Measurements from ENCODE around the gene LAIR2.

LAIR2 gene

GRCh38 chr19:54458648-54459281, 43.9 kb upstream of the LAIR2 start:
- Histone ChIP-seq H3K79me1 (ENCODE audit: low read depth, low read length) (peaks cover 18% of the 10 kb centered on the region), H3K23ac (ENCODE audit: low read depth, low read length, poor library complexity) (no peak overlapping the region), H2BK5ac (ENCODE audit: low read length) (no peak overlapping the region), H3K27me3 (ENCODE audit: control insufficient read depth in 3 of 3, insufficient read depth in 3 of 3, low read depth in 1 of 3, low read length in 3 of 3) (no peaks in the 10 kb centered on the region), H3K18ac (ENCODE audit: low read length) (no peak overlapping the region), H3K14ac (ENCODE audit: low read length) (no peak overlapping the region), H2BK120ac (ENCODE audit: low read depth, low read length) (no peak overlapping the region), H2BK15ac (ENCODE audit: low read length) (no peak overlapping the region), H3K27ac (replicated peaks; ENCODE audit: low read length) (no peak overlapping the region), H3K4ac (ENCODE audit: low read length) (no peak overlapping the region), H3K4me3 (ENCODE audit: low read length in 2 of 2) (no peak overlapping the region), H3K9ac (ENCODE audit: low read depth, low read length, poor library complexity) (no peak overlapping the region), H2BK12ac (ENCODE audit: low read length) (no peak overlapping the region), H4K8ac (ENCODE audit: low read depth, low read length) (no peak overlapping the region), H3K36me3 (replicated peaks in 1 of 2; ENCODE audit: control insufficient read depth in 2 of 2, insufficient read depth in 2 of 2, low read length in 2 of 2) (peaks cover 69 to 83% of the 10 kb centered on the region in 2 donors), H4K91ac (ENCODE audit: low read depth, low read length, poor library complexity) (no peak overlapping the region), H3K4me1 (ENCODE audit: control insufficient read depth in 2 of 2, insufficient read depth in 1 of 2, low read depth in 1 of 2, low read length in 2 of 2) (no peaks in the 10 kb centered on the region), H3K9me3 (replicated peaks in 1 of 2; ENCODE audit: control insufficient read depth in 2 of 2, insufficient read depth in 1 of 2, low read depth in 1 of 2, low read length in 2 of 2) (no peaks in the 10 kb centered on the region), H3K4me2 (ENCODE audit: insufficient read depth, low read length, poor library complexity, severe bottlenecking) (no peak overlapping the region), H2AK5ac (ENCODE audit: low read depth, low read length) (no peak overlapping the region), H2AFZ (ENCODE audit: low read length) (no peak overlapping the region)
- no peak for DNase-seq (ENCODE audit: low spot score)
- no CpG with 5 or more reads among the region's 11 CpGs for WGBS, 2 donors (ENCODE audit: extremely low coverage in 2 of 2, insufficient read length in 2 of 2, insufficient replicate concordance in 1 of 2)

GRCh38 chr19:54459282-54460229, 43.1 kb upstream of the LAIR2 start:
- Histone ChIP-seq H3K79me1 (ENCODE audit: low read depth, low read length) (peaks cover 15% of the 10 kb centered on the region), H2AFZ (ENCODE audit: low read length) (no peak overlapping the region), H4K8ac (ENCODE audit: low read depth, low read length) (no peak overlapping the region), H3K9ac (ENCODE audit: low read depth, low read length, poor library complexity) (no peak overlapping the region), H3K36me3 (replicated peaks in 1 of 2; ENCODE audit: control insufficient read depth in 2 of 2, insufficient read depth in 2 of 2, low read length in 2 of 2) (peaks cover 62 to 76% of the 10 kb centered on the region in 2 donors), H3K9me3 (replicated peaks in 1 of 2; ENCODE audit: control insufficient read depth in 2 of 2, insufficient read depth in 1 of 2, low read depth in 1 of 2, low read length in 2 of 2) (no peaks in the 10 kb centered on the region), H2BK15ac (ENCODE audit: low read length) (no peak overlapping the region), H3K4ac (ENCODE audit: low read length) (no peak overlapping the region), H2BK120ac (ENCODE audit: low read depth, low read length) (no peak overlapping the region), H2BK5ac (ENCODE audit: low read length) (peak overlapping the region; percentile 39), H2BK12ac (ENCODE audit: low read length) (no peak overlapping the region), H3K4me3 (ENCODE audit: low read length in 2 of 2) (no peak overlapping the region), H3K14ac (ENCODE audit: low read length) (no peak overlapping the region), H3K4me2 (ENCODE audit: insufficient read depth, low read length, poor library complexity, severe bottlenecking) (no peak overlapping the region), H3K23ac (ENCODE audit: low read depth, low read length, poor library complexity) (no peak overlapping the region), H3K18ac (ENCODE audit: low read length) (no peak overlapping the region), H3K27me3 (ENCODE audit: control insufficient read depth in 3 of 3, insufficient read depth in 3 of 3, low read depth in 1 of 3, low read length in 3 of 3) (no peaks in the 10 kb centered on the region), H4K91ac (ENCODE audit: low read depth, low read length, poor library complexity) (no peak overlapping the region), H2AK5ac (ENCODE audit: low read depth, low read length) (no peak overlapping the region), H3K27ac (replicated peaks; ENCODE audit: low read length) (no peak overlapping the region), H3K4me1 (ENCODE audit: control insufficient read depth in 2 of 2, insufficient read depth in 1 of 2, low read depth in 1 of 2, low read length in 2 of 2) (peaks cover 2 to 3% of the 10 kb centered on the region in 2 donors)
- no CpG with 5 or more reads among the region's 16 CpGs for WGBS, 2 donors (ENCODE audit: extremely low coverage in 2 of 2, insufficient read length in 2 of 2, insufficient replicate concordance in 1 of 2)
- DNase-seq (ENCODE audit: low spot score), result no peak

- Histone ChIP-seq H3K23ac (ENCODE audit: low read depth, low read length, poor library complexity) (no peak overlapping the region), H2AFZ (ENCODE audit: low read length) (no peak overlapping the region), H2BK12ac (ENCODE audit: low read length) (no peak overlapping the region), H3K4me1 (ENCODE audit: control insufficient read depth in 2 of 2, insufficient read depth in 1 of 2, low read depth in 1 of 2, low read length in 2 of 2) (peaks cover 2 to 3% of the 10 kb centered on the region in 2 donors), H3K9me3 (replicated peaks in 1 of 2; ENCODE audit: control insufficient read depth in 2 of 2, insufficient read depth in 1 of 2, low read depth in 1 of 2, low read length in 2 of 2) (no peaks in the 10 kb centered on the region), H3K9ac (ENCODE audit: low read depth, low read length, poor library complexity) (no peak overlapping the region), H3K36me3 (replicated peaks in 1 of 2; ENCODE audit: control insufficient read depth in 2 of 2, insufficient read depth in 2 of 2, low read length in 2 of 2) (peaks cover 53 to 67% of the 10 kb centered on the region in 2 donors), H4K91ac (ENCODE audit: low read depth, low read length, poor library complexity) (no peak overlapping the region), H3K14ac (ENCODE audit: low read length) (no peak overlapping the region), H2BK15ac (ENCODE audit: low read length) (no peak overlapping the region), H2BK5ac (ENCODE audit: low read length) (no peak overlapping the region), H3K4me2 (ENCODE audit: insufficient read depth, low read length, poor library complexity, severe bottlenecking) (no peak overlapping the region), H3K27ac (replicated peaks; ENCODE audit: low read length) (no peak overlapping the region), H3K79me1 (ENCODE audit: low read depth, low read length) (peaks cover 10% of the 10 kb centered on the region), H3K27me3 (ENCODE audit: control insufficient read depth in 3 of 3, insufficient read depth in 3 of 3, low read depth in 1 of 3, low read length in 3 of 3) (peaks cover 0 to 4% (median 0%) of the 10 kb centered on the region in 3 experiments), H4K8ac (ENCODE audit: low read depth, low read length) (no peak overlapping the region), H3K4ac (ENCODE audit: low read length) (no peak overlapping the region), H2BK120ac (ENCODE audit: low read depth, low read length) (no peak overlapping the region), H2AK5ac (ENCODE audit: low read depth, low read length) (no peak overlapping the region), H3K18ac (ENCODE audit: low read length) (no peak overlapping the region), H3K4me3 (ENCODE audit: low read length in 2 of 2) (no peak overlapping the region)
- no CpG with 5 or more reads among the region's 39 CpGs for WGBS, 2 donors (ENCODE audit: extremely low coverage in 2 of 2, insufficient read length in 2 of 2, insufficient replicate concordance in 1 of 2)
- DNase-seq (ENCODE audit: low spot score), result no peak
Measured at GRCh38 chr19:54460230-54461005, 42.2 kb upstream of the LAIR2 start.
